GM18508 (cell line): ENCODE data around the gene EAF1.
"Not testable (repeated sequence)": the region's sequence is repeated elsewhere in the genome, so short reads cannot be mapped to it uniquely, and the experiment has no call there.

Experiments
- ATAC-seq: cut with Tn5 transposase; IDR thresholded peaks from one replicate; pipeline ENCODE4 v1.9.1; 2021; ENCODE audit warnings: moderate number of reproducible peaks; ENCODE audit not compliant: insufficient read depth, unreplicated experiment

Gene EAF1

DNA sequence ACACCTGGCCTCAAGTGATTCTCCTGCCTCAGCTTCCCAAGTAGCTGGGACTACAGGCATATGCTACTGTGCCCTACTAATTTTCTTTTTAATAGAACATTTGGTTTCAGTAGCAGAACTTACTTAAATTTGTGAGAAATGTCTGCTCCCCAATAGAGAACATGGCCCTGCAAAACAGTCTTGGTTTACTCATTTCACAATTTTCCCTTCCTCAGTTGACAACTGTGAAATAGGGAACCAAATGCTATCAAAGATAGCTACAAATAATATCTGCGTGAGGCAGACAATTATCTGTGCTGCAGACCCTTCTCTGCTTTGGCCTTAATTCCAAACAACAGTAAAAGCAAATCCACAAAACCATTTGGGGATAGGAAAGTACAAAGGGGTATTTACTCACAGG lies 22.6 kb upstream of the EAF1 start:
- ATAC-seq: no peak

DNA sequence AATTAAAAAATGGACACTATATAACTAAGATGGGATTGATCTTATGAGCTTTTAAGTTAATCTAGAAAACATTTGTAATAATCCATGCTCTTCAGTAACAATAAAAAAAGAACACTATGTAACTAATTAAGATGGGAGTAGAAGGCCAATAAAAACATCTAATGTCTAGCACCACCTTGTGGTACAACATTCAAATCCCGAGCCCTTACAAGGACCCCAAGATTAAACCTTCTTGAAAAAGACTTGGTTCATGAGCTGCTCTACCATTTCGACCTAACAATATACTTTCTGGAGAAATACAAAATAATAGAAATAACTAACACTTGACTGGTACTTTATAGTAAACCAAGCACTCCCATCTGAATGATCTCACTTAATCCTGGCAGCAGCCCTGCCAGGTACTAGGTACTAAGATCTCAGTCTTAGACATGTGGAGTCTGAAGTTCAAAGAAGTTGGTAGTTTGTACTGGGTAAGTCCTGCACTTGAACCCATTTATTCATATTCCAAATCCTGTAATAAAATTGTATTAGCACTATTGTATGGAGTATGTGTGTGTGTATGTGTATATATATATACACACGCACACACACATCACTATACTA lies 21.8 kb upstream of the EAF1 start:
- ATAC-seq: no peak

DNA sequence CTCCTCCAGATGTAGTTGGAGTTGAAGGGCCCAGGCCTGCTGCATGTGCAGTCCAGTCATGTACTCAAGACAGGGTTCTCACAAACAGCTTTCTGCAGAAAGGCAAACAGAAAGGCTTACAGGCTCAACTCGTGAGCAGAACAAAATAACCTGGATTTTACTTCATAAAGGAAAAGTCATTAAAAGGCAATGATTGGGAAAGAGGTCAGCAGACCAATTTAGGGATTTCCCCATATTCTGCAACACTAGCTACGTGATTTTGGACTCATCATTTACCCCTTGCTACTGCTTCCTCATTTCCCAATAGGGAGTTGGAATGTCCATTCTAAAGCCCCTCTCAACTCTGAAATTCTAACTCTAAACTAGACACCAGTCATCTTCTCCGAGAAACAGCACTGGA lies 18.2 kb upstream of the EAF1 start:
- no peak for ATAC-seq

GRCh38 chr3:15409774-15410173 lies 17.6 kb upstream of the EAF1 start:
- no peak for ATAC-seq

GRCh38 chr3:15410966-15411365 lies 16.4 kb upstream of the EAF1 start:
- ATAC-seq: not testable (repeated sequence)

- no peak for ATAC-seq
Measured at GRCh38 chr3:15420871-15421270, 6.5 kb upstream of the EAF1 start.

DNA sequence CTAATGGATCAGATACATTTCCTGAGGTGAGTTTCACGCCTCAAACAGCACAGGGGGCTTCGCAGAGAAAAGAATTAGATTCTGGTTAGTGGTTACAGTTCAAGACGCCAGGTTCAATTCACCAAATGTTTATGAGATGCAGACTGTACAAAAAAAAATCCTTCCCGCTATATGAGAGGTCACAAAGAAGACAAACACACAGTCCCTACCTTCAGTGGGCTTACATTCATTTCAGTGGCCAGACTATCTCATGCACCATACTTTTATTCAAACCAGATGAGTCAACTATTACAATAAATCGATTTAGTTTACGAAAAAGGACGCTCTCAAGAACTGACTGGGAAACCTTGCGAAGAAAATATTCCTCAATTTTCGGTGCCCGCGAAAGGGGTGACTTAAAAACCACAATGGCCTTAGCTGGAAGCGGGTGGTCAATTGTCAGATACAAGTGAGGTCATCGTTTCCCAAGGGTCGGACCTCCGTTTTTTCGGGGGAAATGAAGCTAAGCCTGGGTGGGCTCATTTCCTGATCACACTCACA lies 749 bp upstream of the EAF1 start:
- ATAC-seq: no peak

- ATAC-seq: no peak
Measured at GRCh38 chr3:15427981-15428380, 583 bp downstream of the EAF1 start.

DNA sequence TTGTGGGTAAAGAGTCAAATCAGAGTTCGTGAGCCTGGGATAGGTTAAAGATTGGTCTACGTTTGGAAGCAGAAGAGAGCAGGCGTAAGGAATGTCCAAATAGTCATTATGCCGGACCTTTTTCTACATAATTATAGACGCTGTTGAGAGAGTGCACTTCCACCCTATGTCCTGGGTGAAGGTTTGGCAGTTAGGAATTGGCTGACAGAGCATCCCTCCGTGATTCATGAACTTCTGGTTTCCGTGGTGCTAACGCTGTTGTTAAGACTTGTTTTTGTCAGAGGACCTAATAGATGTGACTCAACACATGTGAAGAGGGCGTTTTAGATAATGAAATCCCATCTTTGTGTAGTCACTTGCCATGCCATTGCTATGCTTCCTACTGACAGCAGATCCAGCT lies 1.1 kb downstream of the EAF1 start:
- no peak for ATAC-seq

GRCh38 chr3:15429080-15429479 lies 1.7 kb downstream of the EAF1 start:
- ATAC-seq: no peak

- no peak for ATAC-seq
Measured at GRCh38 chr3:15430624-15431023, 3.2 kb downstream of the EAF1 start.

GRCh38 chr3:15431256-15431837 lies 3.9 kb downstream of the EAF1 start:
- ATAC-seq: no peak

DNA sequence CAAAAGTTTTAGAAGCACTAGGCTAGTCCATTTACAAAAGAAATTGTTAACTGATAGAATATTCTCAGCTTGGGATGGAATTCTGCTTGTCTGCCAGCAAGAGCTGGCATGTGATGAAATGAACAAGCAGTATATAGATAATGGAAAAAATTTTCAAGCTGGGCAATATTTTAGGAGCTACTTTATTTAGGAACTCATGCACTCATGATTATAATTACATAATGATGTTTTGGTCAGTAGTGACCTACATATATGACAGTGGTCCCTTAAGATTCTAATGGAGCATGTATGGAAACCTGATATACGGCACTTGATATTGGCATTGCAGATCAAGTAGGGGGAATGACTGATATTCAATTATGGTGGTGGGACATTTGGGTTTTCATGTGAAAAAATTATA lies 6.1 kb downstream of the EAF1 start:
- ATAC-seq: no peak

DNA sequence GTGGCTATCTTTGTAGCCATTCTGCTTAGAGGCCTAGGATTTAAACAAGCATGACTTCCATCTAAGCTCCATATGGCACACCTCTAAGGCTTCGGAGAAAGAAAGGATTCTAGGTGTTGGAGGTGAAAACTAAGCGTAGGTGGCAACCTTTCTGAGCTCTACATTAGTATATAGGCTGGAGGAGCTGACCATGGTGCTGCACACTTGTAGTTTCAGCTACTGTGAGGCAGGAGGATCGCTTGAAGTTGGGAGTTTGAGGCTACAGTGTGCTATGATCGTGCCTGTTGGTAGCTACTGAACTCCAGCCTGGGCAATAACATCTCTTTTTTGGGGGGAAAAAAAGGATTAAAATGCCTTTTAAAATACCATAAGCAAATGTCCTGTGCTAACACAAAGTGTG lies 7.4 kb downstream of the EAF1 start:
- no peak for ATAC-seq

DNA sequence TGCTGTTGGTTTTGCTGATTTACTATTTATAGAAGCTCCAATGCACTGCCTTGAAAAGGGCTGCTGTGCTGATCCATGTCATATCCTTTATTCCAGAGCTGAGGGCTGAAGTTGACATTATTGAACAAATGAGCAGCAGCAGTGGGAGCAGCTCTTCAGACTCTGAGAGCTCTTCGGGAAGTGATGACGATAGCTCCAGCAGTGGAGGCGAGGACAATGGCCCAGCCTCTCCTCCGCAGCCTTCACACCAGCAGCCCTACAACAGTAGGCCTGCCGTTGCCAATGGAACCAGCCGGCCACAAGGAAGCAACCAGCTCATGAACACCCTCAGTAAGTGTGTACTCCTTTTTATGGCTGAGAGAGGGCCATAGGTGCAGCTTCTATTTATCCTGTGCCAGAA lies 8.8 kb downstream of the EAF1 start:
- ATAC-seq: no peak

DNA sequence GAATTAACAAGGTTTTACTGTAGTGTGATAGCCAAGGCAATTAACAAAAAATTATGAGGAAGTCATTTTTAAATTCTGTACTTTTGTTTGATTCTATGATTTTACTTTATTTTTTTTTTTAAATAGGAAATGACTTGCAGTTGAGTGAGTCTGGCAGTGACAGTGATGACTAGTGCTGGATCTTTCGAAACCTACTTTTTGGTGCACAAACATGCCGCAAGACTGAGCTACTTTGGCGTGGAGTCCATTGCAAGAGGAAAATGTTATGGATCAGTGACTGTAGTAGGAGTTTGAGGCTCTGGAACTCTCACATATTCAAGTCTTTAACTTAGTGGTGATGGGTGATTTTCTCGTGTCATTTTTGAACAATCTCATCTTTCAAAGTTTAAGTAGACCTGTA lies 11.6 kb downstream of the EAF1 start:
- no peak for ATAC-seq

- ATAC-seq: no peak
Measured at GRCh38 chr3:15439476-15439875, 12.1 kb downstream of the EAF1 start.

DNA sequence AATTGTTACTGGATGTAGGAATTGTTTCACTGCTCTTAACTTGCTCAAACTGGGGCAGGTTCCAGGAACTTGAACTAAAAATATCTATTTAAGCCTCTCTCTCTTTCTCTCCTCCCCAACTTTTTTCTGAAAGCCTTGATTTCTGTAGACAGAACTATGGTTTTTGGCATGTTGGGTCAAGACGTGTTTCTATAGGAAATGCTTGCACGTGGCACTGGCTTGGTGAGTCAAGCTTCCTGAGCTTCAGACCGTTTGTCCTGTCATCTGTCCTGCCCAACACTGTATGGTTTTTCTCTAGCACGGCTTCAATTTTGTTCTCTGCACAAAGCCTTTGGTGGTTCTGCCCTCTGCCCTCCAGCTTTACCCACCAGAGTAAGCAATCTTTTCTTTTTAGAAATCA lies 13.5 kb downstream of the EAF1 start:
- no peak for ATAC-seq

- ATAC-seq: no peak
Measured at GRCh38 chr3:15443826-15444524, 16.6 kb downstream of the EAF1 start.

- ATAC-seq: no peak
Measured at GRCh38 chr3:15449489-15450224, 22.3 kb downstream of the EAF1 start.
